OCI-LY7 (cell line): ENCODE data around the gene KIZ. TPM values are rescaled to one million over a fixed set of nuclear protein-coding genes. Genes with fewer than 3 reads are reported as not detected.

ENCODE experiments used
- Bru-seq: library from RNA; stranded (reverse); fragments of 400-500 nt; gene quantifications from one replicate; lab custom pipeline; 2021; lab: Mats Ljungman, UMichigan
- BruChase-seq, 2 experiments: library from RNA; stranded (reverse); fragments of 400-500 nt; gene quantifications; one replicate each; lab custom pipeline; 2021; lab: Mats Ljungman, UMichigan
- BruUV-seq: library from RNA; stranded (reverse); fragments of 400-500 nt; replicated peaks from 2 replicates; lab custom pipeline; 2021; lab: Mats Ljungman, UMichigan
- CTCF ChIA-PET: fragments of 300-600 bp; sonication (Branson Sonifier 250); formaldehyde crosslinking; loops from one replicate; lab custom pipeline; 2022; ENCODE audit warnings: antibody characterized with exemption; ENCODE audit not compliant: unreplicated experiment; lab: Charles Lee
- POLR2A ChIA-PET: fragments of 300-600 bp; sonication (Branson Sonifier 250); formaldehyde crosslinking; loops from one replicate; lab custom pipeline; 2022; ENCODE audit warnings: antibody characterized with exemption; lab: Charles Lee
- DNase-seq: peaks from one replicate; pipeline ENCODE4 v3.0.0-alpha.2; 2015; ENCODE audit warnings: low spot score
- H2AFZ ChIP-seq: fragments of 200-600 bp; sonication (generic), shearing (Covaris generic); 2 replicates; pipeline ENCODE4 v1.6.1; 2014; ENCODE audit warnings: mild to moderate bottlenecking, antibody characterized with exemption, low read length, moderate library complexity
- H3K27ac ChIP-seq: fragments of 200-600 bp; sonication (generic); 2 replicates; pipeline ENCODE4 v1.5.1; 2014; ENCODE audit warnings: mixed run types, low read depth, mild to moderate bottlenecking, moderate library complexity, low read length, inconsistent platforms; ENCODE audit not compliant: poor library complexity, severe bottlenecking
- H3K36me3 ChIP-seq: fragments of 200-600 bp; sonication (generic); 2 replicates; pipeline ENCODE4 v1.6.1; 2014; ENCODE audit warnings: mild to moderate bottlenecking, antibody characterized with exemption, low read length, moderate library complexity, mixed read lengths; ENCODE audit not compliant: insufficient read depth
- H3K4me1 ChIP-seq: fragments of 200-600 bp; sonication (generic); 2 replicates; pipeline ENCODE4 v1.5.1; 2014; ENCODE audit warnings: mild to moderate bottlenecking, low read length; ENCODE audit not compliant: insufficient read depth, poor library complexity, severe bottlenecking
- H3K4me2 ChIP-seq: fragments of 200-600 bp; sonication (generic); 2 replicates; pipeline ENCODE4 v1.6.1; 2014; ENCODE audit warnings: mild to moderate bottlenecking, low read length
- H3K4me3 ChIP-seq: fragments of 200-600 bp; sonication (generic); 2 replicates; pipeline ENCODE4 v1.5.1; 2014; ENCODE audit warnings: mild to moderate bottlenecking, low read depth, low read length; ENCODE audit not compliant: poor library complexity, severe bottlenecking
- H3K79me2 ChIP-seq: fragments of 200-600 bp; sonication (generic); 2 replicates; pipeline ENCODE4 v1.6.1; 2016; ENCODE audit warnings: low read depth, mild to moderate bottlenecking, low read length, moderate library complexity, mixed read lengths; ENCODE audit not compliant: insufficient read depth
- H3K9me2 ChIP-seq: fragments of 200-600 bp; sonication (generic); 2 replicates; pipeline ENCODE4 v1.6.1; 2016; ENCODE audit warnings: mild to moderate bottlenecking, low read length, mixed read lengths; ENCODE audit not compliant: insufficient read depth
- H3K9me3 ChIP-seq: fragments of 200-600 bp; sonication (generic); 2 replicates; pipeline ENCODE4 v1.6.1; 2014; ENCODE audit warnings: mild to moderate bottlenecking, mixed run types, low read length, mixed read lengths
- H4K20me1 ChIP-seq: fragments of 200-600 bp; sonication (generic); 2 replicates; pipeline ENCODE4 v1.6.1; 2014; ENCODE audit warnings: mild to moderate bottlenecking, antibody characterized with exemption, low read length, moderate library complexity, mixed read lengths; ENCODE audit not compliant: insufficient read depth
- CTCF ChIP-seq: fragments of 200-600 bp; sonication (generic); conservative IDR thresholded peaks from 2 replicates; pipeline ENCODE4 v1.5.1; 2014; ENCODE audit warnings: mild to moderate bottlenecking, antibody characterized with exemption, low read length, moderate library complexity, mixed read lengths
- EZH2phosphoT487 ChIP-seq: fragments of 200-600 bp; sonication (generic); IDR thresholded peaks from 2 replicates; pipeline ENCODE4 v1.6.1; 2018; ENCODE audit warnings: low read depth, borderline replicate concordance, mild to moderate bottlenecking, mixed run types, antibody characterized with exemption, low read length, moderate library complexity, mixed read lengths
- intact Hi-C: fragments of 100-400 bp; cut with micrococcal nuclease; formaldehyde crosslinking; loops from one replicate; pipeline ENCODE4 v1.10.0; 2022; ENCODE audit not compliant: unreplicated experiment
- long read RNA-seq: library from polyadenylated mRNA; stranded (forward); transcript quantifications from one replicate; pipeline ENCODE4 v2.0.0, GENCODE V29; 2022
- total RNA-seq, 2 experiments: library from RNA; depleted of rRNA in 1 of 2; stranded (reverse); fragments of >200 nt in 1 of 2; shearing (Covaris generic) in 1 of 2; gene quantifications; 2 replicates each; pipeline ENCODE4 v1.2.3, GENCODE V29; 2014 to 2022

KIZ gene, protein sequence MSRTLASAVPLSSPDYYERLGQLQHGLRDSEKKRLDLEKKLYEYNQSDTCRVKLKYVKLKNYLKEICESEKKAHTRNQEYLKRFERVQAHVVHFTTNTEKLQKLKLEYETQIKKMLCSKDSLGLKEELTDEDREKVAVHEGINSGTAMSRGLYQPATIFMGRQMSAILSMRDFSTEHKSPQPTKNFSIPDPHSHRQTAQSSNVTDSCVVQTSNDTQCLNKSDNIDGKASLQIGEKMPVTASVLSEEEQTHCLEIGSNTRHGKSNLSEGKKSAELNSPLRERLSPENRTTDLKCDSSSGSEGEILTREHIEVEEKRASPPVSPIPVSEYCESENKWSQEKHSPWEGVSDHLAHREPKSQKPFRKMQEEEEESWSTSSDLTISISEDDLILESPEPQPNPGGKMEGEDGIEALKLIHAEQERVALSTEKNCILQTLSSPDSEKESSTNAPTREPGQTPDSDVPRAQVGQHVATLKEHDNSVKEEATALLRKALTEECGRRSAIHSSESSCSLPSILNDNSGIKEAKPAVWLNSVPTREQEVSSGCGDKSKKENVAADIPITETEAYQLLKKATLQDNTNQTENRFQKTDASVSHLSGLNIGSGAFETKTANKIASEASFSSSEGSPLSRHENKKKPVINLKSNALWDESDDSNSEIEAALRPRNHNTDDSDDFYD
- total RNA-seq (2014; rRNA removed; shearing (Covaris generic)) (16.0 and 21.6 TPM in 2 replicates), total RNA-seq (2022) (23.7 and 34.1 TPM in 2 replicates), Bru-seq, nascent RNA (percentile 62 among the genes with signal in this experiment), BruChase-seq, experiment 1, labeled RNA remaining after a 6-hour chase (percentile 63 among the genes with signal in this experiment), BruChase-seq, experiment 2, labeled RNA remaining after a 2-hour chase (percentile 63 among the genes with signal in this experiment)
- long read RNA-seq, transcript KIZ-210 (13 exons, 2,130 nt), result major isoform, 7 of 26 reads
- long read RNA-seq, partial matches to known transcripts, result 5 of 26 reads
- long read RNA-seq, other reads (novel, unspliced or antisense), result 13 of 26 reads

DNA sequence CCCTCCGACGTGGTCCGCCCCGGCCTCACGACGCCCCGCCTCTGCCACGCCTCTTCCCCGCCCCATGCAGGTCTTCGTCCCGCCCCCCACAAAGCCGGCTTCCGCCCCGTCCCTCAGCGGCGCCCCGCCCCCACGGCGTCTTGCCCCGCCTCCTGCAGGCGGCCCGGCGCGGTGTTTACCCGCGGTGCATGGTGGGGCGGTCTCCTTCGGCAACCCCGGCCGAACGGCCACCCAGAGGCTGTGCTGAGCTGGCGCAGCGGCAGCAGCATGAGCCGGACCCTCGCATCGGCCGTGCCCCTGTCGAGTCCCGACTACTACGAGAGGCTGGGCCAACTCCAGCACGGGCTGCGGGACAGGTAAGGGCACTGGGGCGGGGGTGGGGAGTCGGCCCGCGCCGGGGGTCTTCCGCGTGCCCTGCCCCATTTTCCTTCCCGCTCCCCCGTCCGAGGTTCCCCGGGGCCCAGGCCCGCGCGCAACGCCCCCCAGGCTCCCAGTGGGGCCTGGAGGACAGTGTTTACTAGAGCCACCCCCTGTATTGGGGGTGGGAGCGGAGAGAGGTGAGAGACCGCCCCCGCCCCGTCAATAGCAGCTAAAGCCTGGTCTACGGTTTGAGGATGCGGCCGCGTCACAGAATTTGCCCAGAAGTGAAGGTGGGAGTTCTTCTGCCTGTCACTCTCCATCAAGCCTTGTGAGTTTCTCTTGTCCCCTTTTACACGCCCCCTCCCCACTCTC, at the start of gene KIZ:
KIZ (plus strand) TSS at position 234 of the 732 bp plus-strand sequence; CDS start at position 268, 34 bp downstream.
- intact Hi-C loops, result loop anchor here (5.0 to 10.0 kb wide), 2 partner anchors 79 to 179 kb away; partner anchors contain the start of gene XRN2
- peak; percentile 93 for DNase-seq
- ChIA-PET CTCF (interaction anchor here (1.0 kb wide), 1 partner anchor 24 kb away, joined by 4 read pairs; no protein-coding TSS in a partner anchor), POLR2A (interaction anchor here (0.5 to 1.8 kb wide), 4 partner anchors 9 to 1111 kb away, joined by 3 to 6 read pairs (median 4); no protein-coding TSS in a partner anchor)
- BruUV-seq, result no TSS peak
- TF ChIP-seq CTCF, result peak; percentile 35
- TF ChIP-seq EZH2phosphoT487, result no peak
- Histone ChIP-seq H3K9me3 (no peaks in the 10 kb centered on the region), H3K79me2 (peaks cover 17% of the 10 kb centered on the region; the same call in 1 of the 2 replicates), H3K9me2 (no peaks in the 10 kb centered on the region), H3K4me3 (peak within 1 kb of the TSS; percentile 100), H3K27ac (peak within 1 kb of the TSS; percentile 75), H2AFZ (peak within 1 kb of the TSS; percentile 100), H4K20me1 (no peaks in the 10 kb centered on the region), H3K4me1 (peaks cover 20% of the 10 kb centered on the region), H3K4me2 (peak within 1 kb of the TSS; percentile 94), H3K36me3 (no peaks in the 10 kb centered on the region)

DNA sequence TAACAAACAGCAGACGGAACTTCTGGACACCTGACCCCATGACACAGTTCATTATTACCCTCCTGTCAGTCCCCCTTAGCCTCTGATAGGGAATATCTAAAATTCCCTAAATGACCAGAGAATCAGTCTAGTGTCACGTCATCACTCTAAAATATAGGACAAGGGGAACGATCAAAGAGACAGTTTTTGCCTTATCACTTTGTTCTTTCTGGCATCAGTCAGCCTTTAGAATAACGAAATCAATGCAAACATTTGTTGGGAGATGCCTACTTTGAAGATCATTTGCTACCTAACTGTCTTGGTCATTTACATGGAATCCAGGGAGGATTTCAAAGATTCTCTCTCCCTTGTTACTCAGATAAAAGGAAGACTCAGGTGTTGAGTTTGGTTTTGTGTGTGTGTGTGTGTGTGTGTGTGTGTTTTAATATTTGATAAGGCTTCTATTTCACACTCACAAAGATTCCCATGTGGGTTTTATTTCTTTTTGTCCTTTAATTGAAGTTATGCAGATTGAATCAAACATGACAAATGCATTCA, 48.0 kb upstream of the KIZ start:
- H3K36me3 ChIP-seq, result no peaks in the 10 kb centered on the region
- H3K27ac ChIP-seq, result no peak overlapping the region
- H2AFZ ChIP-seq, result no peak overlapping the region
- no TSS peak for BruUV-seq
- POLR2A ChIA-PET, result no interaction called here
- no peaks in the 10 kb centered on the region for H4K20me1 ChIP-seq
- TF ChIP-seq CTCF (no peak), EZH2phosphoT487 (no peak)
- H3K4me3 ChIP-seq, result no peak overlapping the region
- no peaks in the 10 kb centered on the region for H3K4me1 ChIP-seq
- intact Hi-C loops, result no loop called here
- H3K9me3 ChIP-seq, result no peaks in the 10 kb centered on the region
- DNase-seq, result no peak
- no peaks in the 10 kb centered on the region for H3K79me2 ChIP-seq
- H3K9me2 ChIP-seq, result no peaks in the 10 kb centered on the region
- no peak overlapping the region for H3K4me2 ChIP-seq
- CTCF ChIA-PET, result no interaction called here
